T-cell (primary cell): ENCODE measurements around the gene HIPK2. TPM values are rescaled to one million over a fixed set of nuclear protein-coding genes. Genes with fewer than 3 reads are reported as not detected.
A peak's percentile ranks its signal among the peaks of the same experiment; 100 is the strongest.

ENCODE experiments used
- ATAC-seq, 4 experiments: fragments of 200-7000 bp in 3 of 4; fragments of 150-1000 bp in 1 of 4; cut with Tn5 transposase; replicated peaks in 1 of 4; 1 replicate in 3 of 4; 2 replicates in 1 of 4; pipeline ENCODE4 v1.10.0; 2021; ENCODE audit warnings: moderate library complexity in 3 of 4, mild to moderate bottlenecking in 2 of 4, moderate number of reproducible peaks in 1 of 4
- CTCF ChIA-PET, 2 donors: fragments of 300-600 bp; sonication (Branson Sonifier 250); formaldehyde crosslinking; loops; one replicate each; lab custom pipeline; 2022; ENCODE audit warnings: antibody characterized with exemption in 2 of 2; lab: Charles Lee
- POLR2A ChIA-PET, 2 donors: fragments of 300-600 bp; sonication (Branson Sonifier 250); formaldehyde crosslinking; loops; one replicate each; lab custom pipeline; 2022; ENCODE audit warnings: antibody characterized with exemption in 2 of 2; lab: Charles Lee
- DNase-seq, 35 experiments: peaks; one replicate each; pipeline versions ENCODE4 v3.0.0 to v3.0.0-alpha.2; 2013 to 2023
- H3K27ac ChIP-seq: one replicate; pipeline ENCODE4 v1.5.1; 2013; ENCODE audit warnings: low read length
- H3K27me3 ChIP-seq, 2 experiments: replicated peaks in 1 of 2; 1 replicate in 1 of 2; 2 replicates in 1 of 2; pipeline versions ENCODE4 v1.6.1 to v1.7.0; 2013; ENCODE audit warnings: low read length in 1 of 2, mixed read lengths in 1 of 2; ENCODE audit not compliant: control insufficient read depth in 2 of 2, insufficient read depth in 2 of 2; ENCODE audit errors: extremely low read depth in 1 of 2
- H3K36me3 ChIP-seq, 2 donors: 1 replicate in 1 of 2; 2 replicates in 1 of 2; pipeline versions ENCODE4 v1.6.1 to v1.7.0; 2013; ENCODE audit warnings: low read length in 1 of 2; ENCODE audit not compliant: control insufficient read depth in 2 of 2, insufficient read depth in 1 of 2; ENCODE audit errors: extremely low read depth in 1 of 2
- H3K4me1 ChIP-seq, 2 experiments: 1 replicate in 1 of 2; 2 replicates in 1 of 2; pipeline versions ENCODE4 v1.6.1 to v1.7.0; 2013; ENCODE audit warnings: low read length in 2 of 2, mixed read lengths in 1 of 2; ENCODE audit not compliant: insufficient read depth in 2 of 2, control insufficient read depth in 1 of 2; ENCODE audit errors: extremely low read depth in 1 of 2
- H3K4me3 ChIP-seq, 2 donors: 1 replicate in 1 of 2; 2 replicates in 1 of 2; pipeline versions ENCODE4 v1.5.1 to v1.7.0; 2013; ENCODE audit warnings: mild to moderate bottlenecking in 2 of 2, low read length in 1 of 2, moderate library complexity in 1 of 2; ENCODE audit not compliant: control insufficient read depth in 1 of 2; ENCODE audit errors: extremely low read depth in 1 of 2
- H3K9me3 ChIP-seq: 2 replicates; pipeline ENCODE4 v1.7.0; 2013
- H3K27ac Mint-ChIP-seq, 2 donors: one replicate each; pipeline ENCODE4 v1.8.0; 2020 to 2021; ENCODE audit warnings: mild to moderate bottlenecking in 2 of 2, mixed read lengths in 2 of 2
- H3K27me3 Mint-ChIP-seq, 2 donors: one replicate each; pipeline ENCODE4 v1.8.0; 2021 to 2022; ENCODE audit warnings: mixed read lengths in 2 of 2
- H3K36me3 Mint-ChIP-seq: one replicate; pipeline ENCODE4 v1.8.0; 2021; ENCODE audit warnings: mixed read lengths
- H3K4me1 Mint-ChIP-seq, 3 donors: one replicate each; pipeline ENCODE4 v1.8.0; 2020 to 2022; ENCODE audit warnings: mixed read lengths in 3 of 3, mild to moderate bottlenecking in 1 of 3
- H3K4me3 Mint-ChIP-seq, 3 donors: one replicate each; pipeline ENCODE4 v1.8.0; 2020 to 2022; ENCODE audit warnings: mild to moderate bottlenecking in 3 of 3, mixed read lengths in 3 of 3, moderate library complexity in 3 of 3
- H3K9me3 Mint-ChIP-seq, 3 donors: one replicate each; pipeline ENCODE4 v1.8.0; 2020 to 2022; ENCODE audit warnings: mixed read lengths in 3 of 3
- WGBS: methylation state at CpG from one replicate; pipeline ENCODE4 v1.1.5; 2013; ENCODE audit warnings: missing lambda C conversion rate; ENCODE audit not compliant: insufficient coverage; 5-methylcytosine and 5-hydroxymethylcytosine counted together
- total RNA-seq, 35 experiments: library from RNA in 6 of 35; stranded (reverse) in 6 of 35; fragments of 120-200 nt in 1 of 35; gene quantifications; one replicate each; pipeline versions ENCODE4 v1.2.1 to v1.2.4 and lab custom pipeline; 2013 to 2026

The HIPK2 gene
- total RNA-seq, 5 donors from 2014 or later (not counting 1 experiment from before 2014, with no cell fraction given), result 32.7 to 34.5 (median 33.5) TPM

DNA sequence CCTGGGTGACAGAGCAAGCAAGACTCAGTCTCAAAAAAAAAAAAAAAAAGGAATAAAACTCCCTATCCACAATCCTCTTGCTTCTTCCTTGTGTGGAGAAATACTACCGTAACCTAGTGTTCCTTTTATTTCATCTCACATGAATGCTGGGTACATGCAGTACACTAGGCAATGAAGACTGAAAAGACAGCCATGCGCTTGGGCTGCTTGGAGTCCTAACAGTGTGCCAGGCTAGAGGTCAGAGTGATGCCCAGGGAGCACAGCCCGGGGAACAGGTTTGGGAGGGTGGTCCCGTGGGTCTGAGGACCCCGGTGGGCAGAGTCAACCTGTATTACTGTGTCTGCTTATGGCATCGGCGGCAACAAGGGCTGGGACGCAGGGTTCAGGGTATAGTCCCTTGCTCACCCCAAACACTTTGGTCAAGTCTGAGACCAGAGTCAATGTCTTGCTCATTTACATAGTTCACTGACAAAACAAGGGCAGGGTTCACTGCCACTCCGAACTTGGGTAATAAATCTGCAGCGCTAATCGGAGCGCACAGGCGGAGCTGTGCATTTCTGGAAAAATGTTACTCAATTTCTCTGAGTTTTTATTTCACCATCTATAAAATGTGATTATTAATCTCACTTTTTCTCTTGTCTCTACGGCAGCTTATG is 136.3 kb downstream of the HIPK2 start:
- ATAC-seq (no peak), DNase-seq (no peak)
- H3K4me3 Mint-ChIP-seq, result peak overlapping the region in 1 of 3 donors; percentile 53
- CTCF ChIA-PET, result interaction anchor here (0.6 to 1.3 kb wide), 3 partner anchors 8 to 22 kb away, joined by 4 to 9 read pairs (median 6); no protein-coding TSS in a partner anchor
- H3K27ac Mint-ChIP-seq, result no peak overlapping the region
- Histone ChIP-seq H3K4me1 (peaks cover 46 to 68% of the 10 kb centered on the region in 2 experiments), H3K27me3 (no peaks in the 10 kb centered on the region), H3K4me3 (no peak overlapping the region), H3K36me3 (no peaks in the 10 kb centered on the region), H3K9me3 (no peaks in the 10 kb centered on the region), H3K27ac (no peak overlapping the region)
- POLR2A ChIA-PET, result no interaction called here
- peaks cover 67 to 82% (median 67%) of the 10 kb centered on the region in 3 donors for H3K4me1 Mint-ChIP-seq
- WGBS, result 94% methylated on average over 6 of the region's 14 CpGs
- no peaks in the 10 kb centered on the region for H3K27me3 Mint-ChIP-seq
- no peaks in the 10 kb centered on the region for H3K9me3 Mint-ChIP-seq
- peaks cover 8% of the 10 kb centered on the region for H3K36me3 Mint-ChIP-seq

DNA sequence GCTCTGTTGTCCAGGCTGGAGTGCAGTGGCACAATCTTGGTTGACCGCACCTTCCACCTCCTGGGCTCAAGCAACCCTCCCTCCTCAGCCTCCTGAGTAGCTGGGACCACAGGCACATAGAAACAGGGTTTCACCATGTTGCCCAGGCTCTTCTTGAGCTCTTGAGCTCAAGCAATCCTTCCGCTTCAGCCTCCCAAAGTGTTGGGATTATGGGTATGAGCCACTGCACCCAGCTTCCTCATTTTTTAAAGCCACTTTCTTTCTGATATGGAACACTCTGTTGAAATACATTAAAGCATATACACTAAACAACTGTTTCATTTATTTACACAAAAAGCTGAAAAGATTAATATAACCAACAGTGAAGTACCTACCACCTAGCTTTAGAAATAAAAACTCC is 137.1 kb downstream of the HIPK2 start:
- Mint-ChIP-seq H3K27ac (no peak overlapping the region), H3K4me3 (no peak overlapping the region), H3K9me3 (no peaks in the 10 kb centered on the region), H3K27me3 (no peaks in the 10 kb centered on the region), H3K36me3 (peaks cover 8% of the 10 kb centered on the region), H3K4me1 (peaks cover 67 to 82% (median 68%) of the 10 kb centered on the region in 3 donors)
- DNase-seq, result no peak
- Histone ChIP-seq H3K4me1 (peaks cover 46 to 68% of the 10 kb centered on the region in 2 experiments), H3K9me3 (no peaks in the 10 kb centered on the region), H3K27ac (no peak overlapping the region), H3K36me3 (no peaks in the 10 kb centered on the region), H3K27me3 (no peaks in the 10 kb centered on the region), H3K4me3 (no peak overlapping the region)
- no peak for ATAC-seq
- 100% methylated on average over 1 of the region's 2 CpGs for WGBS
- ChIA-PET CTCF (interaction anchor here (0.6 to 1.3 kb wide), 4 partner anchors 8 to 22 kb away, joined by 3 to 9 read pairs (median 5); no protein-coding TSS in a partner anchor), POLR2A (no interaction called here)

DNA sequence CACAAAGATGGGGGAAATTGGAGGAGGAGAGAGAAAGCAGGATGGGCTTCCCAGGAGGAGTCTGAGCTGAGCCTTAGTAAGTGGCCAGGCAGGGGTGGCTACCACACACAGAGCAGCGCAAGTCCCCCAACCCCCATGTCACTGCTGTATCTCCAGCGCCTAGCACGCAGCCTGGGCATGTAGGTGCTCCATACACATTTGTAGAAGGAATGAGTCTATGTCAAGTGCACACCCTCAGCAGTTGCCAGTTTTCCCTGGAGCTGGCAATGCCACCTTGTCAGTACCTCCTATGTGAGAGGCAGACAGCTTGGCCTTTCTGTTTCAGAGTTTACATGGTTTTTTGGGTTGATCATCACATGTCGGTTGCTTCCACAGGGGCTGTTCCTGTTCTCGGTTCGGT is 138.2 kb downstream of the HIPK2 start:
- Mint-ChIP-seq H3K27me3 (no peaks in the 10 kb centered on the region), H3K4me1 (peaks cover 69 to 84% (median 70%) of the 10 kb centered on the region in 3 donors)
- H3K9me3 ChIP-seq, result no peaks in the 10 kb centered on the region

DNA sequence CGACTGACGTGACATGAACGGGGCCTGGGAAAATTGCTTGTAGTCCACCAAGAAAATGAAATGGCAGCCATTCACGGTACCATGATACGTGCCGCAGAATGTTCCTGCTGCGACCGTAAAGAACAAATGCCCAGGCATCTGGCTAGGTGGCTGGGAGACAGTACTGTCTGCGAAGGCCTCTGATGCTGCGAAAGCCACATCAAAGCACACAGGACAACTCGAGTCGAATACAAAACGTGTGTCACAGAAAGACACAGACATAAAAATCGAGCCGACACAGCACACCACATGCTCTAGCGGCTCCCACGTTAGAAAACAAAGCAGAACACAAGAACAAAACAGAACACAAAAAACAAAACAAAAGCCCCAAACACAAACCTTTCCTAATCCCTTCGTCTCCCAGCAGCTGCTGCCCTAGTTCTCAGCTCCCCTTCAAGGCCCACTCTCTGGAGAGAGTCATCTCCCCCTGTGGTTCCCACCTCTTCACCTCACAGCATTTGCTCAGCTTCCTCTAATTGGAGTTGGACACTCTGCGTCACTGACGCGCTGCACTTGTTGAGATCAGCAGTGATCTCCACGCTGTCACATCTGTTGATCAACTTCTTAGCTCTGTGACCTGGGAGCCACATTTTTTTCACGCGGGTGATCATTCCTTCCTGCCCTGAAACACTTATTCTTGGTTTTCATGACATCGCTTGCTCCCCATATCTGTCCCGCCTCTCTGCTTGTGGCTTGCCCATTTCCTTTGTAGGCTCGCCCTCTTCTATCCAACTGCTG is 142.1 kb downstream of the HIPK2 start:
- Histone ChIP-seq H3K4me3 (peak overlapping the region in 1 of 2 donors; percentile 46), H3K9me3 (no peaks in the 10 kb centered on the region), H3K4me1 (peaks cover 36 to 59% of the 10 kb centered on the region in 2 experiments), H3K36me3 (no peaks in the 10 kb centered on the region), H3K27ac (peak overlapping the region; percentile 45), H3K27me3 (no peaks in the 10 kb centered on the region)
- ChIA-PET CTCF (interaction anchor here (1.0 to 1.5 kb wide), 4 partner anchors 9 to 17 kb away, joined by 5 to 8 read pairs (median 7); no protein-coding TSS in a partner anchor), POLR2A (interaction anchor here in 1 of 2 donors (1.2 kb wide), 1 partner anchor 12 kb away, joined by 5 read pairs; no protein-coding TSS in a partner anchor)
- Mint-ChIP-seq H3K36me3 (peaks cover 23% of the 10 kb centered on the region), H3K4me1 (peaks cover 64 to 75% (median 65%) of the 10 kb centered on the region in 3 donors), H3K27ac (peak overlapping the region; percentile 92 to 97), H3K27me3 (no peaks in the 10 kb centered on the region), H3K4me3 (peak overlapping the region; percentile 70 to 79 (median 75)), H3K9me3 (no peaks in the 10 kb centered on the region)
- DNase-seq (peak; percentile 18 to 96 (median 80)), ATAC-seq (peak; percentile 81 to 92 (median 86))
- WGBS, result 36% methylated on average over 23 of the region's 27 CpGs

More for the DNA sequence above, 138.2 kb downstream of the HIPK2 start:
- DNase-seq, result no peak
- Mint-ChIP-seq H3K36me3 (peaks cover 6% of the 10 kb centered on the region), H3K4me3 (no peak overlapping the region), H3K9me3 (no peaks in the 10 kb centered on the region), H3K27ac (no peak overlapping the region)
- Histone ChIP-seq H3K4me1 (peaks cover 51 to 65% of the 10 kb centered on the region in 2 experiments), H3K36me3 (no peaks in the 10 kb centered on the region), H3K27ac (no peak overlapping the region), H3K4me3 (no peak overlapping the region), H3K27me3 (no peaks in the 10 kb centered on the region)
- ATAC-seq, result no peak
- CTCF ChIA-PET, result interaction anchor here in 1 of 2 donors (1.2 kb wide), 1 partner anchor 365 kb away, joined by 3 read pairs; no protein-coding TSS in a partner anchor
- POLR2A ChIA-PET, result no interaction called here
- WGBS, result no CpG with 5 or more reads among the region's 6 CpGs

DNA sequence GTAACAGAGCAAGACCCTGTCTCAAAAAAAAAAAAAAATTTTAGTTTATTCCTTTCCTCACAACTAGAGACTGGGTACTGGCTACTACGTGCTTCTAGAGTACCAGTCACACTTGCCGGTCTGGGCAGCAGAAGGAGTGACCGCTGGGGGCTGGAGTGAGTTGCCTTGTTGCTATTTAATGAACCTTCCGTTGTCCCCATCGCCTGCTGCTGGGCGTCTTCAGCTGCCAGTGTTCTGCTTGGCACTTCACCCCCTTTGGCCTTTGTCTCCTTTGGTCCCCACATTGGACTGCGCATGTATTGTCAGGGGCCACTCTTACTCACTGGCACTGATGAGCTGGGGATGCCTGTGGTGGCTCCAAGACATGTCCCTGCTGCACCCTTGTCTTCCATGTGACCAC is 143.7 kb downstream of the HIPK2 start:
- Mint-ChIP-seq H3K4me1 (peaks cover 73 to 79% (median 74%) of the 10 kb centered on the region in 3 donors), H3K27me3 (no peaks in the 10 kb centered on the region), H3K4me3 (no peak overlapping the region), H3K9me3 (no peaks in the 10 kb centered on the region), H3K36me3 (peaks cover 26% of the 10 kb centered on the region), H3K27ac (peak overlapping the region; percentile 67 to 76)
- Histone ChIP-seq H3K9me3 (no peaks in the 10 kb centered on the region), H3K4me1 (peaks cover 51 to 64% of the 10 kb centered on the region in 2 experiments), H3K27ac (no peak overlapping the region), H3K27me3 (no peaks in the 10 kb centered on the region), H3K4me3 (no peak overlapping the region), H3K36me3 (peaks cover 0 to 6% of the 10 kb centered on the region in 2 donors)
- CTCF ChIA-PET, result no interaction called here
- 100% methylated on average over 7 of the region's 7 CpGs for WGBS
- POLR2A ChIA-PET, result no interaction called here
- DNase-seq (no peak), ATAC-seq (no peak)

DNA sequence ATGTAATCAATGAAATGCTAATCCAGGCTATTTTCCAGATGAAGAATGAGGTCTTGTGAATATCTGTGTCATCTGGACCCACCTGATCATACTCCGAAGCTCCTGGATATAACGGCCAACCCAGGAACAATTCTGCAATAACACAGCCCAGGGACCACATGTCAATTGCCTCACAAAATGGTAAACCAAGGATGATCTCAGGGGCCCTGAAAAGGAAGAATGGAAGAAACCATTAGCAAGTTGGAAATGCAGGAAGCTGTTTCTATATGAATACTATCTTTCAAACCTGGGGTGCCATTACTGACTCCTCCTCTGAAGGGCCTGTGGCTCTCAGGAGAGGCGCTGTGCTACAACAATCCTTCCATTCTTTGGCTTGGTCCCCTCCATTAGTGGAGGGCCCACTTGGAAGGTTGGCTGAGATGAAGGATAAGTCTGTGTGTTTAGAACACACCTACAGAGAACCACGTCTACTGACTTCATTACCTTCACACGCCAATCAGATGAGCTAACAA is 146.2 kb downstream of the HIPK2 start:
- Histone ChIP-seq H3K4me1 (peaks cover 62 to 73% of the 10 kb centered on the region in 2 experiments), H3K36me3 (peaks cover 0 to 7% of the 10 kb centered on the region in 2 donors), H3K4me3 (no peak overlapping the region), H3K27ac (no peak overlapping the region), H3K9me3 (no peaks in the 10 kb centered on the region), H3K27me3 (no peaks in the 10 kb centered on the region)
- WGBS, result 100% methylated on average over 1 of the region's 5 CpGs
- Mint-ChIP-seq H3K9me3 (no peaks in the 10 kb centered on the region), H3K4me1 (peaks cover 80 to 81% (median 80%) of the 10 kb centered on the region in 3 donors), H3K36me3 (peaks cover 41% of the 10 kb centered on the region), H3K4me3 (peak overlapping the region in 1 of 3 donors; percentile 61), H3K27ac (peak overlapping the region; percentile 47 to 97), H3K27me3 (no peaks in the 10 kb centered on the region)
- POLR2A ChIA-PET, result no interaction called here
- CTCF ChIA-PET, result interaction anchor here (0.6 to 1.7 kb wide), 5 partner anchors 11 to 519 kb away, joined by 3 to 5 read pairs (median 4); no protein-coding TSS in a partner anchor
- ATAC-seq (no peak), DNase-seq (no peak)
